Stimulated activated CD8-positive, alpha-beta memory T cell treated with anti-CD3 and anti-CD28 coated beads, Interleukin-15, amount 100 ng/mL, for 1 hour (primary cell): ENCODE data around the gene TMEM243.
"Not testable (repeated sequence)": the region's sequence is repeated elsewhere in the genome, so short reads cannot be mapped to it uniquely, and the experiment has no call there.

Source experiments
- DNase-seq: peaks from one replicate; pipeline ENCODE4 v3.0.0-alpha.2; 2020; ENCODE audit warnings: low read depth

The TMEM243 gene

GRCh38 chr7:87219545-87220025 lies at the start of gene TMEM243:
Gene TMEM243 (minus strand): TSS chr7:87219732. CDS start chr7:87219503, 229 bp downstream.
- peak; percentile 66 for DNase-seq

GRCh38 chr7:87267239-87267900 lies 47.8 kb upstream of the TMEM243 start:
- no peak for DNase-seq

GRCh38 chr7:87263537-87263936 lies 44.0 kb upstream of the TMEM243 start:
- no peak for DNase-seq

- no peak for DNase-seq
Observed at GRCh38 chr7:87253589-87254087, 34.1 kb upstream of the TMEM243 start.

GRCh38 chr7:87245671-87246070 lies 26.1 kb upstream of the TMEM243 start:
- not testable (repeated sequence) for DNase-seq

GRCh38 chr7:87238464-87239051 lies 19.0 kb upstream of the TMEM243 start:
- DNase-seq: not testable (repeated sequence)

- DNase-seq: no peak
Observed at GRCh38 chr7:87234949-87235348, 15.4 kb upstream of the TMEM243 start.

- DNase-seq: no peak
Observed at GRCh38 chr7:87231711-87232110, 12.2 kb upstream of the TMEM243 start.

- no peak for DNase-seq
Observed at GRCh38 chr7:87231258-87231657, 11.7 kb upstream of the TMEM243 start.

- no peak for DNase-seq
Observed at GRCh38 chr7:87226495-87226894, 7.0 kb upstream of the TMEM243 start.

GRCh38 chr7:87225696-87226095 lies 6.2 kb upstream of the TMEM243 start:
- DNase-seq: no peak

- no peak for DNase-seq
Observed at GRCh38 chr7:87223666-87224065, 4.1 kb upstream of the TMEM243 start.

GRCh38 chr7:87220734-87221215 lies 1.2 kb upstream of the TMEM243 start:
- no peak for DNase-seq

GRCh38 chr7:87220026-87220733 lies 648 bp upstream of the TMEM243 start:
- DNase-seq: peak; percentile 56

GRCh38 chr7:87218796-87219544 lies 562 bp downstream of the TMEM243 start:
- no peak for DNase-seq

GRCh38 chr7:87217983-87218653 lies 1.4 kb downstream of the TMEM243 start:
- no peak for DNase-seq

GRCh38 chr7:87216701-87217508 lies 2.6 kb downstream of the TMEM243 start:
- DNase-seq: no peak

- no peak for DNase-seq
Observed at GRCh38 chr7:87215046-87215445, 4.5 kb downstream of the TMEM243 start.

- DNase-seq: no peak
Observed at GRCh38 chr7:87213811-87214210, 5.7 kb downstream of the TMEM243 start.

- DNase-seq: no peak
Observed at GRCh38 chr7:87213252-87213651, 6.3 kb downstream of the TMEM243 start.

GRCh38 chr7:87212498-87212897 lies 7.0 kb downstream of the TMEM243 start:
- no peak for DNase-seq
